ENCODE measurements around the gene AADACL2. TPM values are rescaled to one million over a fixed set of nuclear protein-coding genes. Genes with fewer than 3 reads are reported as not detected.

AADACL2 gene
- total and polyA plus RNA-seq, 2 experiments from 2014 or later, result not detected

DNA sequence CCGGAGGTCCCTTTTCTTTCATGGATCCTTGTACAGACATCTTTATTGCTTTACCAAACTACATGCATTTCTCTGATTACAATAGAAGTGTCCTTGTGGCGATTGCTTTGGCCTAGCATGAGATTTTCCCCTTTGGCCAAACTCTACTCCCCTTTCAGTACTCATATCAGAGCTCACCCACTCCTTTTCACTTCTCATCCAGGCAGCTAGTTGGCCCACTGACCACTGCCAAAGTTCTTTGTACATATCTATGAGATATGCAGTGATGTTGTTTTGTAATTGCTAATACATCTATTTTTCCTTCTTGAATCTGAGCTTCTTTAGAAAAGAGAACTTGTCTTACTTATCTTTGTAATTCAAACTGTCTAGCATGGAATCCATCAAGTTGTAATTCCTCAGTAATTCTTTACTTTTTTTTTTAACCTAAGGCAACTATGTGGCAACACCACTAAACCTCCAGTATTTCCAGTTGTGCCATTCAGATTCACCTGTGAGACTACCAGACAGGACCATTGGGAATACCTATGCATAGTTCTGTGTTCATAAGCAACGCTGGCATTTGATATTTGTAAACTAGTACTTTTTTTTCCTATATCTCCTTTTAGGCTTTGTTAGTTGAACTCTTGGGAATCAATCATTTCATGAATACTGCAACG is 39.2 kb downstream of the AADACL2 start:
- peaks cover 5% of the 10 kb centered on the region for H3K4me1 ChIP-seq (ENCODE audit: insufficient read depth)
- H3K4me1 Mint-ChIP-seq, result peaks cover 4% of the 10 kb centered on the region; the same call in 2 of the 3 replicates
- H3F3A ChIP-seq (replicated peaks; ENCODE audit: low read depth), result no peaks in the 10 kb centered on the region
- TF ChIP-seq ZNF331 (CRISPR knock-in tag; IDR thresholded peaks at IDR 0.05; ENCODE audit: low read depth) (no peak), EZH2 (IDR thresholded peaks at IDR 0.05; ENCODE audit: low read depth, unreplicated experiment) (no peak), EZH2phosphoT487 (IDR thresholded peaks at IDR 0.05; ENCODE audit: unreplicated experiment) (no peak), NANOG (IDR thresholded peaks at IDR 0.05; ENCODE audit: borderline replicate concordance) (no peak), JUNB (IDR thresholded peaks at IDR 0.05; ENCODE audit: unreplicated experiment) (no peak), ZNF114 (CRISPR knock-in tag; IDR thresholded peaks at IDR 0.05) (no peak), CREB1 (CRISPR knock-in tag; IDR thresholded peaks at IDR 0.05; ENCODE audit: low read depth) (no peak), STAT1 (IDR thresholded peaks at IDR 0.05; ENCODE audit: unreplicated experiment) (no peak), POLR2AphosphoS5 (IDR thresholded peaks at IDR 0.05; ENCODE audit: low read depth) (no peak)
- TF ChIP-seq, protein P1, sequence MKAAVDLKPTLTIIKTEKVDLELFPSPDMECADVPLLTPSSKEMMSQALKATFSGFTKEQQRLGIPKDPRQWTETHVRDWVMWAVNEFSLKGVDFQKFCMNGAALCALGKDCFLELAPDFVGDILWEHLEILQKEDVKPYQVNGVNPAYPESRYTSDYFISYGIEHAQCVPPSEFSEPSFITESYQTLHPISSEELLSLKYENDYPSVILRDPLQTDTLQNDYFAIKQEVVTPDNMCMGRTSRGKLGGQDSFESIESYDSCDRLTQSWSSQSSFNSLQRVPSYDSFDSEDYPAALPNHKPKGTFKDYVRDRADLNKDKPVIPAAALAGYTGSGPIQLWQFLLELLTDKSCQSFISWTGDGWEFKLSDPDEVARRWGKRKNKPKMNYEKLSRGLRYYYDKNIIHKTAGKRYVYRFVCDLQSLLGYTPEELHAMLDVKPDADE (IDR thresholded peaks at IDR 0.05), result no peak
- TF ChIP-seq, protein P2, sequence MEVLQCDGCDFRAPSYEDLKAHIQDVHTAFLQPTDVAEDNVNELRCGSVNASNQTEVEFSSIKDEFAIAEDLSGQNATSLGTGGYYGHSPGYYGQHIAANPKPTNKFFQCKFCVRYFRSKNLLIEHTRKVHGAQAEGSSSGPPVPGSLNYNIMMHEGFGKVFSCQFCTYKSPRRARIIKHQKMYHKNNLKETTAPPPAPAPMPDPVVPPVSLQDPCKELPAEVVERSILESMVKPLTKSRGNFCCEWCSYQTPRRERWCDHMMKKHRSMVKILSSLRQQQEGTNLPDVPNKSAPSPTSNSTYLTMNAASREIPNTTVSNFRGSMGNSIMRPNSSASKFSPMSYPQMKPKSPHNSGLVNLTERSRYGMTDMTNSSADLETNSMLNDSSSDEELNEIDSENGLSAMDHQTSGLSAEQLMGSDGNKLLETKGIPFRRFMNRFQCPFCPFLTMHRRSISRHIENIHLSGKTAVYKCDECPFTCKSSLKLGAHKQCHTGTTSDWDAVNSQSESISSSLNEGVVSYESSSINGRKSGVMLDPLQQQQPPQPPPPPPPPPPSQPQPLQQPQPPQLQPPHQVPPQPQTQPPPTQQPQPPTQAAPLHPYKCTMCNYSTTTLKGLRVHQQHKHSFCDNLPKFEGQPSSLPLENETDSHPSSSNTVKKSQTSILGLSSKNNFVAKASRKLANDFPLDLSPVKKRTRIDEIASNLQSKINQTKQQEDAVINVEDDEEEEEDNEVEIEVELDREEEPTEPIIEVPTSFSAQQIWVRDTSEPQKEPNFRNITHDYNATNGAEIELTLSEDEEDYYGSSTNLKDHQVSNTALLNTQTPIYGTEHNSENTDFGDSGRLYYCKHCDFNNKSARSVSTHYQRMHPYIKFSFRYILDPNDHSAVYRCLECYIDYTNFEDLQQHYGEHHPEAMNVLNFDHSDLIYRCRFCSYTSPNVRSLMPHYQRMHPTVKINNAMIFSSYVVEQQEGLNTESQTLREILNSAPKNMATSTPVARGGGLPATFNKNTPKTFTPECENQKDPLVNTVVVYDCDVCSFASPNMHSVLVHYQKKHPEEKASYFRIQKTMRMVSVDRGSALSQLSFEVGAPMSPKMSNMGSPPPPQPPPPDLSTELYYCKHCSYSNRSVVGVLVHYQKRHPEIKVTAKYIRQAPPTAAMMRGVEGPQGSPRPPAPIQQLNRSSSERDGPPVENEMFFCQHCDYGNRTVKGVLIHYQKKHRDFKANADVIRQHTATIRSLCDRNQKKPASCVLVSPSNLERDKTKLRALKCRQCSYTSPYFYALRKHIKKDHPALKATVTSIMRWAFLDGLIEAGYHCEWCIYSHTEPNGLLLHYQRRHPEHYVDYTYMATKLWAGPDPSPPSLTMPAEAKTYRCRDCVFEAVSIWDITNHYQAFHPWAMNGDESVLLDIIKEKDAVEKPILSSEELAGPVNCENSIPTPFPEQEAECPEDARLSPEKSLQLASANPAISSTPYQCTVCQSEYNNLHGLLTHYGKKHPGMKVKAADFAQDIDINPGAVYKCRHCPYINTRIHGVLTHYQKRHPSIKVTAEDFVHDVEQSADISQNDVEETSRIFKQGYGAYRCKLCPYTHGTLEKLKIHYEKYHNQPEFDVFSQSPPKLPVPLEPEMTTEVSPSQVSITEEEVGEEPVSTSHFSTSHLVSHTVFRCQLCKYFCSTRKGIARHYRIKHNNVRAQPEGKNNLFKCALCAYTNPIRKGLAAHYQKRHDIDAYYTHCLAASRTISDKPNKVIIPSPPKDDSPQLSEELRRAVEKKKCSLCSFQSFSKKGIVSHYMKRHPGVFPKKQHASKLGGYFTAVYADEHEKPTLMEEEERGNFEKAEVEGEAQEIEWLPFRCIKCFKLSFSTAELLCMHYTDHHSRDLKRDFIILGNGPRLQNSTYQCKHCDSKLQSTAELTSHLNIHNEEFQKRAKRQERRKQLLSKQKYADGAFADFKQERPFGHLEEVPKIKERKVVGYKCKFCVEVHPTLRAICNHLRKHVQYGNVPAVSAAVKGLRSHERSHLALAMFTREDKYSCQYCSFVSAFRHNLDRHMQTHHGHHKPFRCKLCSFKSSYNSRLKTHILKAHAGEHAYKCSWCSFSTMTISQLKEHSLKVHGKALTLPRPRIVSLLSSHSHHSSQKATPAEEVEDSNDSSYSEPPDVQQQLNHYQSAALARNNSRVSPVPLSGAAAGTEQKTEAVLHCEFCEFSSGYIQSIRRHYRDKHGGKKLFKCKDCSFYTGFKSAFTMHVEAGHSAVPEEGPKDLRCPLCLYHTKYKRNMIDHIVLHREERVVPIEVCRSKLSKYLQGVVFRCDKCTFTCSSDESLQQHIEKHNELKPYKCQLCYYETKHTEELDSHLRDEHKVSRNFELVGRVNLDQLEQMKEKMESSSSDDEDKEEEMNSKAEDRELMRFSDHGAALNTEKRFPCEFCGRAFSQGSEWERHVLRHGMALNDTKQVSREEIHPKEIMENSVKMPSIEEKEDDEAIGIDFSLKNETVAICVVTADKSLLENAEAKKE (CRISPR knock-in tag; IDR thresholded peaks at IDR 0.05), result no peak
- TF ChIP-seq, protein P3, sequence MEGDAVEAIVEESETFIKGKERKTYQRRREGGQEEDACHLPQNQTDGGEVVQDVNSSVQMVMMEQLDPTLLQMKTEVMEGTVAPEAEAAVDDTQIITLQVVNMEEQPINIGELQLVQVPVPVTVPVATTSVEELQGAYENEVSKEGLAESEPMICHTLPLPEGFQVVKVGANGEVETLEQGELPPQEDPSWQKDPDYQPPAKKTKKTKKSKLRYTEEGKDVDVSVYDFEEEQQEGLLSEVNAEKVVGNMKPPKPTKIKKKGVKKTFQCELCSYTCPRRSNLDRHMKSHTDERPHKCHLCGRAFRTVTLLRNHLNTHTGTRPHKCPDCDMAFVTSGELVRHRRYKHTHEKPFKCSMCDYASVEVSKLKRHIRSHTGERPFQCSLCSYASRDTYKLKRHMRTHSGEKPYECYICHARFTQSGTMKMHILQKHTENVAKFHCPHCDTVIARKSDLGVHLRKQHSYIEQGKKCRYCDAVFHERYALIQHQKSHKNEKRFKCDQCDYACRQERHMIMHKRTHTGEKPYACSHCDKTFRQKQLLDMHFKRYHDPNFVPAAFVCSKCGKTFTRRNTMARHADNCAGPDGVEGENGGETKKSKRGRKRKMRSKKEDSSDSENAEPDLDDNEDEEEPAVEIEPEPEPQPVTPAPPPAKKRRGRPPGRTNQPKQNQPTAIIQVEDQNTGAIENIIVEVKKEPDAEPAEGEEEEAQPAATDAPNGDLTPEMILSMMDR (conservative IDR thresholded peaks at IDR 0.05; ENCODE audit: low read depth in 2 of 2), result no peak
- TF ChIP-seq, protein P4, sequence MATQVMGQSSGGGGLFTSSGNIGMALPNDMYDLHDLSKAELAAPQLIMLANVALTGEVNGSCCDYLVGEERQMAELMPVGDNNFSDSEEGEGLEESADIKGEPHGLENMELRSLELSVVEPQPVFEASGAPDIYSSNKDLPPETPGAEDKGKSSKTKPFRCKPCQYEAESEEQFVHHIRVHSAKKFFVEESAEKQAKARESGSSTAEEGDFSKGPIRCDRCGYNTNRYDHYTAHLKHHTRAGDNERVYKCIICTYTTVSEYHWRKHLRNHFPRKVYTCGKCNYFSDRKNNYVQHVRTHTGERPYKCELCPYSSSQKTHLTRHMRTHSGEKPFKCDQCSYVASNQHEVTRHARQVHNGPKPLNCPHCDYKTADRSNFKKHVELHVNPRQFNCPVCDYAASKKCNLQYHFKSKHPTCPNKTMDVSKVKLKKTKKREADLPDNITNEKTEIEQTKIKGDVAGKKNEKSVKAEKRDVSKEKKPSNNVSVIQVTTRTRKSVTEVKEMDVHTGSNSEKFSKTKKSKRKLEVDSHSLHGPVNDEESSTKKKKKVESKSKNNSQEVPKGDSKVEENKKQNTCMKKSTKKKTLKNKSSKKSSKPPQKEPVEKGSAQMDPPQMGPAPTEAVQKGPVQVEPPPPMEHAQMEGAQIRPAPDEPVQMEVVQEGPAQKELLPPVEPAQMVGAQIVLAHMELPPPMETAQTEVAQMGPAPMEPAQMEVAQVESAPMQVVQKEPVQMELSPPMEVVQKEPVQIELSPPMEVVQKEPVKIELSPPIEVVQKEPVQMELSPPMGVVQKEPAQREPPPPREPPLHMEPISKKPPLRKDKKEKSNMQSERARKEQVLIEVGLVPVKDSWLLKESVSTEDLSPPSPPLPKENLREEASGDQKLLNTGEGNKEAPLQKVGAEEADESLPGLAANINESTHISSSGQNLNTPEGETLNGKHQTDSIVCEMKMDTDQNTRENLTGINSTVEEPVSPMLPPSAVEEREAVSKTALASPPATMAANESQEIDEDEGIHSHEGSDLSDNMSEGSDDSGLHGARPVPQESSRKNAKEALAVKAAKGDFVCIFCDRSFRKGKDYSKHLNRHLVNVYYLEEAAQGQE (IDR thresholded peaks at IDR 0.05; ENCODE audit: unreplicated experiment), result no peak
- no peak overlapping the region for H2AFZ ChIP-seq
- H3K4me3 ChIP-seq, result no peak overlapping the region
- no peaks in the 10 kb centered on the region for H4K20me1 ChIP-seq (replicated peaks; ENCODE audit: insufficient read depth)
- H3K27ac ChIP-seq (ENCODE audit: low read depth), result no peak overlapping the region
- DNase-seq (ENCODE audit: low spot score), result no peak
- no peak for ATAC-seq
- H3K27ac Mint-ChIP-seq, result no peak overlapping the region
- H3K4me2 ChIP-seq, result no peak overlapping the region
- no peaks in the 10 kb centered on the region for H3K27me3 Mint-ChIP-seq (ENCODE audit: insufficient read depth, low read depth, poor library complexity)
- H3K4me3 Mint-ChIP-seq, result no peak overlapping the region
- no peaks in the 10 kb centered on the region for H3K27me3 ChIP-seq (ENCODE audit: insufficient read depth)
- H3K79me2 ChIP-seq (replicated peaks; ENCODE audit: insufficient read depth), result no peaks in the 10 kb centered on the region
- no peaks in the 10 kb centered on the region for H3K36me3 Mint-ChIP-seq (ENCODE audit: low read depth)
- H3K9me2 ChIP-seq (ENCODE audit: insufficient read depth), result no peaks in the 10 kb centered on the region
- H3K36me3 ChIP-seq (ENCODE audit: insufficient read depth), result no peaks in the 10 kb centered on the region
- H3K9me3 Mint-ChIP-seq, result no peaks in the 10 kb centered on the region
